A673 (cell line): Measurements from ENCODE around the gene ANKHD1. TPM values are rescaled to one million over a fixed set of nuclear protein-coding genes. Genes with fewer than 3 reads are reported as not detected.

Experiments used
- BruUV-seq: library from RNA; stranded (reverse); fragments of 400-500 nt; replicated peaks from 2 replicates; lab custom pipeline; 2021; lab: Mats Ljungman, UMichigan
- CTCF ChIA-PET: fragments of 300-600 bp; sonication (Branson Sonifier 250); formaldehyde crosslinking; loops from one replicate; lab custom pipeline; 2022; ENCODE audit warnings: antibody characterized with exemption; lab: Charles Lee
- POLR2A ChIA-PET: fragments of 300-600 bp; sonication (Branson Sonifier 250); formaldehyde crosslinking; loops from one replicate; lab custom pipeline; 2022; ENCODE audit warnings: antibody characterized with exemption; ENCODE audit not compliant: low non-redundant PET; lab: Charles Lee
- DNase-seq: peaks from one replicate; pipeline ENCODE4 v3.0.0-alpha.2; 2015; ENCODE audit warnings: low spot score
- H3K27ac ChIP-seq: fragments of 200-600 bp; sonication (generic); 2 replicates; pipeline ENCODE4 v1.5.1; 2016; ENCODE audit warnings: mixed run types, low read depth, mild to moderate bottlenecking, mixed read lengths, antibody characterized with exemption, low read length; ENCODE audit not compliant: poor library complexity, severe bottlenecking
- H3K27me3 ChIP-seq: fragments of 200-600 bp; sonication (generic); replicated peaks from 2 replicates; pipeline ENCODE4 v1.6.1; 2017; ENCODE audit warnings: mixed run types, low read depth, mild to moderate bottlenecking, mixed read lengths, antibody characterized with exemption, low read length; ENCODE audit not compliant: insufficient read depth, poor library complexity
- H3K36me3 ChIP-seq: fragments of 200-600 bp; sonication (generic); 2 replicates; pipeline ENCODE4 v1.6.1; 2016; ENCODE audit warnings: mixed run types, mild to moderate bottlenecking, mixed read lengths, antibody characterized with exemption, low read length; ENCODE audit not compliant: insufficient read depth, poor library complexity, severe bottlenecking
- H3K4me1 ChIP-seq: fragments of 200-600 bp; sonication (generic); 2 replicates; pipeline ENCODE4 v1.6.1; 2017; ENCODE audit warnings: mixed run types, mild to moderate bottlenecking, mixed read lengths, antibody characterized with exemption, low read length; ENCODE audit not compliant: insufficient read depth, poor library complexity, severe bottlenecking
- H3K4me3 ChIP-seq: fragments of 200-600 bp; sonication (generic); 2 replicates; pipeline ENCODE4 v1.5.1; 2016; ENCODE audit warnings: low read depth, mixed run types, mild to moderate bottlenecking, mixed read lengths, low read length; ENCODE audit not compliant: poor library complexity, severe bottlenecking
- H3K9me3 ChIP-seq: fragments of 200-600 bp; sonication (generic); 2 replicates; pipeline ENCODE4 v1.6.1; 2016; ENCODE audit warnings: mixed run types, low read depth, mild to moderate bottlenecking, mixed read lengths, antibody characterized with exemption, low read length; ENCODE audit not compliant: poor library complexity, severe bottlenecking
- CTCF ChIP-seq: fragments of 300-800, 200-600 bp; sonication (generic); conservative IDR thresholded peaks from 2 replicates; pipeline ENCODE4 v1.5.1; 2017; ENCODE audit warnings: low read depth, mild to moderate bottlenecking, antibody characterized with exemption, low read length, moderate library complexity, mixed read lengths
- EZH2 ChIP-seq: fragments of 200-600 bp; sonication (generic); IDR thresholded peaks from 2 replicates; pipeline ENCODE4 v1.6.1; 2017; ENCODE audit warnings: borderline replicate concordance, low read depth, mild to moderate bottlenecking, mixed read lengths, antibody characterized with exemption, low read length; ENCODE audit not compliant: poor library complexity, severe bottlenecking
- intact Hi-C: fragments of 100-400 bp; cut with micrococcal nuclease; formaldehyde crosslinking; loops from one replicate; pipeline ENCODE4 v1.10.0; 2022; ENCODE audit not compliant: unreplicated experiment
- total RNA-seq: library from RNA; stranded (reverse); gene quantifications from 2 replicates; pipeline ENCODE4 v1.2.3, GENCODE V29; 2021

Gene ANKHD1
- total RNA-seq, 1 experiment from 2014 or later = 169 TPM

GRCh38 chr5:140398379-140398811, 3.2 kb upstream of the ANKHD1 start:
- no peak for DNase-seq
- CTCF ChIA-PET = no interaction called here
- no TSS peak for BruUV-seq
- Histone ChIP-seq H3K27ac (peak overlapping the region; percentile 22), H3K36me3 (no peaks in the 10 kb centered on the region), H3K27me3 (no peaks in the 10 kb centered on the region), H3K4me1 (peaks cover 8% of the 10 kb centered on the region), H3K9me3 (no peaks in the 10 kb centered on the region), H3K4me3 (no peak overlapping the region)
- POLR2A ChIA-PET = no interaction called here
- TF ChIP-seq EZH2 (no peak), CTCF (no peak)
- intact Hi-C loops = no loop called here

- Histone ChIP-seq H3K4me3 (peak overlapping the region; percentile 99), H3K9me3 (no peaks in the 10 kb centered on the region), H3K27me3 (no peaks in the 10 kb centered on the region), H3K4me1 (peaks cover 17% of the 10 kb centered on the region), H3K27ac (peak overlapping the region; percentile 98), H3K36me3 (no peaks in the 10 kb centered on the region)
- intact Hi-C loops = no loop called here
- DNase-seq = peak; percentile 13
- TF ChIP-seq CTCF = no peak
- no peak for TF ChIP-seq EZH2
- CTCF ChIA-PET = no interaction called here
- BruUV-seq = TSS peak; percentile 45
- POLR2A ChIA-PET = no interaction called here
Observed at GRCh38 chr5:140399979-140400729, 1.5 kb upstream of the ANKHD1 start.

GRCh38 chr5:140400730-140401361, 787 bp upstream of the ANKHD1 start:
- Histone ChIP-seq H3K27me3 (no peaks in the 10 kb centered on the region), H3K36me3 (no peaks in the 10 kb centered on the region), H3K4me3 (peak overlapping the region; percentile 99), H3K9me3 (no peaks in the 10 kb centered on the region), H3K4me1 (peaks cover 17% of the 10 kb centered on the region), H3K27ac (peak overlapping the region; percentile 98)
- ChIA-PET CTCF (interaction anchor here (1.1 to 1.5 kb wide), 2 partner anchors 28 to 156 kb away, joined by 4 to 5 read pairs; no protein-coding TSS in a partner anchor), POLR2A (no interaction called here)
- TF ChIP-seq CTCF = no peak
- TF ChIP-seq EZH2 = no peak
- BruUV-seq = no TSS peak
- peak; percentile 95 for DNase-seq
- intact Hi-C loops = no loop called here
